ENCODE results near the gene HYAL1. TPM values are rescaled to one million over a fixed set of nuclear protein-coding genes. Genes with fewer than 3 reads are reported as not detected.

HYAL1 gene
- total RNA-seq, 1 donor from 2014 or later: 3.0 TPM

DNA sequence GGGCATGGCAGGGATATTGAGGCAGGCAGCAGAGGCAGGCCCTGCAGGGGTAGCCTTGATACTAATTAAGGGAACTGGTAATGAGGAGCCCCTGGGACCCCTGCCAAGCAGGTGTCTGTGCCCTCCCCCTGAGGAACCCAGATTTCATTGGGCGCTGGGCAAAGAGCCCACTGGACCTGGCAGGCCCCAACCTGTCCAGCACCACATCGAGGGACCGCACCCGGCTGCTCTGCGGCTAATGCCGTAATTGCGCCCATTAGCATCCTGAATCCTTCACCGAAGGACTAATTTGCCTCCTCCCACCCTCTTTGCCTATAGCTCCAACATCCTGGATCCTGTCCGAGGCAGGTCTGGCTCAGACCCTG, 48.1 kb downstream of the HYAL1 start:
- Mint-ChIP-seq H3K4me3 (no peak overlapping the region), H3K9me3 (no peaks in the 10 kb centered on the region), H3K36me3 (peaks cover 23% of the 10 kb centered on the region), H3K27ac (no peak overlapping the region), H3K4me1 (peaks cover 48% of the 10 kb centered on the region), H3K27me3 (ENCODE audit: insufficient read depth, low read depth) (peaks cover 6% of the 10 kb centered on the region)
- no peak for DNase-seq (ENCODE audit: low spot score)
- H3K27me3 ChIP-seq: no peaks in the 10 kb centered on the region
- H3K4me3 ChIP-seq: no peak overlapping the region
- no peak overlapping the region for H3K27ac ChIP-seq
- TF ChIP-seq EZH2phosphoT487 (IDR thresholded peaks at IDR 0.05): no peak
- no peak for TF ChIP-seq EZH2 (IDR thresholded peaks at IDR 0.05)
- TF ChIP-seq, protein P1, sequence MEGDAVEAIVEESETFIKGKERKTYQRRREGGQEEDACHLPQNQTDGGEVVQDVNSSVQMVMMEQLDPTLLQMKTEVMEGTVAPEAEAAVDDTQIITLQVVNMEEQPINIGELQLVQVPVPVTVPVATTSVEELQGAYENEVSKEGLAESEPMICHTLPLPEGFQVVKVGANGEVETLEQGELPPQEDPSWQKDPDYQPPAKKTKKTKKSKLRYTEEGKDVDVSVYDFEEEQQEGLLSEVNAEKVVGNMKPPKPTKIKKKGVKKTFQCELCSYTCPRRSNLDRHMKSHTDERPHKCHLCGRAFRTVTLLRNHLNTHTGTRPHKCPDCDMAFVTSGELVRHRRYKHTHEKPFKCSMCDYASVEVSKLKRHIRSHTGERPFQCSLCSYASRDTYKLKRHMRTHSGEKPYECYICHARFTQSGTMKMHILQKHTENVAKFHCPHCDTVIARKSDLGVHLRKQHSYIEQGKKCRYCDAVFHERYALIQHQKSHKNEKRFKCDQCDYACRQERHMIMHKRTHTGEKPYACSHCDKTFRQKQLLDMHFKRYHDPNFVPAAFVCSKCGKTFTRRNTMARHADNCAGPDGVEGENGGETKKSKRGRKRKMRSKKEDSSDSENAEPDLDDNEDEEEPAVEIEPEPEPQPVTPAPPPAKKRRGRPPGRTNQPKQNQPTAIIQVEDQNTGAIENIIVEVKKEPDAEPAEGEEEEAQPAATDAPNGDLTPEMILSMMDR (IDR thresholded peaks at IDR 0.05): no peak
- no peaks in the 10 kb centered on the region for H3K36me3 ChIP-seq
- peaks cover 57% of the 10 kb centered on the region for H3F3A ChIP-seq (ENCODE audit: low read depth)
- no peaks in the 10 kb centered on the region for H3K9me3 ChIP-seq (ENCODE audit: low read depth)
- peaks cover 3% of the 10 kb centered on the region for H3K4me1 ChIP-seq
- H2AFZ ChIP-seq (replicated peaks): no peak overlapping the region
- H3K79me2 ChIP-seq (ENCODE audit: low read depth): peaks cover 31% of the 10 kb centered on the region
- no peak overlapping the region for H3K9ac ChIP-seq
- H4K20me1 ChIP-seq (ENCODE audit: low read depth): peaks cover 80% of the 10 kb centered on the region
- H3K4me2 ChIP-seq: no peak overlapping the region

DNA sequence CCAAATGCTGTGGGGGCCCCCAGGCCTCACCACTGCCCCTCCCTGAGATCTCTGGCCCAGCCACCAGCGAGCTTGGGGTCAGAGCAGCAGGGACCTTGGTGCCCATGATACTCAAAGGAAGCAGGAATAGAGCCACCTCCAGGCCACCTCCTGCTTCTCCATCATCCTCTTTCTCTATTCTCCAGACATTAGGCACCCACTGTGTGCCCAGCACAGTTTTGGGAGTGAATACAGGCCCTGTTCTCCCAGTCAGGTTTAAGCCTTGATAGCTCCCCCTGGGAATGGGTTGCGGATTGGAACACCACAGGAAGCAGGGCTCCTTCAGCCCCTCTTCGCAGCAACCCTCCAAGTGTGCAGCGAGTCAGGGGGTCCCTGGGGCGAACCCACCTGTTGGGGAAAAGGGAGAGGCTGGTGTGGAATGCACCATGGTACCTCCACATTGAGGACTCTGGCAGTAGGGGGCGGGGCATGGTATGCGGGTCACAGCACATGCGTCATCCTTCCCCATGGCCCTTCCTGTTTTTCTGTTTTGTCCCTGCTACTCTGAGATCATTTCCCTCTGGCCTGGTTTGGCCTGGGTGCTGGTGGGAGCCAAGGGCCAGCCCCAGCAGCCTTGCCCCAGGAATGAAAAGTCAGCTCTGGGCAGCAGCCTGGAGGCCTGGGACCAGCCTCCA, 48.7 kb downstream of the HYAL1 start:
- no peaks in the 10 kb centered on the region for H3K27me3 ChIP-seq
- DNase-seq (ENCODE audit: low spot score): no peak
- H3K36me3 ChIP-seq: no peaks in the 10 kb centered on the region
- H3K4me2 ChIP-seq: no peak overlapping the region
- peaks cover 84% of the 10 kb centered on the region for H4K20me1 ChIP-seq (ENCODE audit: low read depth)
- no peak overlapping the region for H3K9ac ChIP-seq
- no peak overlapping the region for H3K4me3 ChIP-seq
- no peak overlapping the region for H2AFZ ChIP-seq (replicated peaks)
- no peak overlapping the region for H3K27ac ChIP-seq
- Mint-ChIP-seq H3K27ac (no peak overlapping the region), H3K4me1 (peaks cover 50% of the 10 kb centered on the region), H3K9me3 (no peaks in the 10 kb centered on the region), H3K36me3 (peaks cover 25% of the 10 kb centered on the region), H3K27me3 (ENCODE audit: insufficient read depth, low read depth) (peaks cover 6% of the 10 kb centered on the region), H3K4me3 (no peak overlapping the region)
- H3F3A ChIP-seq (ENCODE audit: low read depth): peaks cover 54% of the 10 kb centered on the region
- TF ChIP-seq EZH2 (IDR thresholded peaks at IDR 0.05): no peak
- TF ChIP-seq, protein P1 (IDR thresholded peaks at IDR 0.05): no peak
- H3K9me3 ChIP-seq (ENCODE audit: low read depth): no peaks in the 10 kb centered on the region
- peaks cover 36% of the 10 kb centered on the region for H3K79me2 ChIP-seq (ENCODE audit: low read depth)
- peaks cover 2% of the 10 kb centered on the region for H3K4me1 ChIP-seq

DNA sequence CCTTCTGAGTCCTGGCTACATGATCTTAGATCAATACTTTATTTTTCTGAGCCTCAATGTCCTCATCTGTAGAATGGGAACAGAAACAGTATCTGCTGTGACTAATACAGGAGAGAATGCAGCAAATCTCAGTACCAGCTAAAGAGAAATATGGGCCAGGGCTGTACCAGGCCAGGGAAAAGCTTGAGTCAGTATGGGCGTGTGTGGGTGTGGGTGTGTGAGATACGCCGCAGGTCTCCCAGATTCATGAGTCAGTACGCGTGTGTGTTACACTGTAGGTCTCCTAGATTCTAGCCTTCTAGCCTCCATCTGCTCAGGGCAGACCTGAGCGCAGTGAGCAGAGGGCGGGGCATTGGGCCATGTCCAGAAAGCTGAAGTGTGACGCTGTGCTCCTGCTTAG, 52.2 kb downstream of the HYAL1 start:
- no peak overlapping the region for H3K4me3 Mint-ChIP-seq
- no peaks in the 10 kb centered on the region for H3K9me3 ChIP-seq (ENCODE audit: low read depth)
- H2AFZ ChIP-seq (replicated peaks): no peak overlapping the region
- no peaks in the 10 kb centered on the region for H3K9me3 Mint-ChIP-seq
- no peak overlapping the region for H3K9ac ChIP-seq
- no peaks in the 10 kb centered on the region for H3K36me3 ChIP-seq
- no peaks in the 10 kb centered on the region for H3K27me3 ChIP-seq
- H3K4me2 ChIP-seq: no peak overlapping the region
- H4K20me1 ChIP-seq (ENCODE audit: low read depth): peaks cover 96% of the 10 kb centered on the region
- H3K27ac ChIP-seq: no peak overlapping the region
- H3K79me2 ChIP-seq (ENCODE audit: low read depth): peaks cover 71% of the 10 kb centered on the region
- peaks cover 34% of the 10 kb centered on the region for H3K4me1 Mint-ChIP-seq
- H3K27ac Mint-ChIP-seq: no peak overlapping the region
- H3K36me3 Mint-ChIP-seq: peaks cover 15% of the 10 kb centered on the region
- peaks cover 5% of the 10 kb centered on the region for H3K27me3 Mint-ChIP-seq (ENCODE audit: insufficient read depth, low read depth)
- H3K4me1 ChIP-seq: peaks cover 9% of the 10 kb centered on the region
- H3K4me3 ChIP-seq: no peak overlapping the region
- TF ChIP-seq, protein P1 (IDR thresholded peaks at IDR 0.05): no peak
- TF ChIP-seq EZH2 (IDR thresholded peaks at IDR 0.05) (no peak), EZH2phosphoT487 (IDR thresholded peaks at IDR 0.05) (no peak)
- H3F3A ChIP-seq (ENCODE audit: low read depth): peaks cover 29% of the 10 kb centered on the region
- DNase-seq (ENCODE audit: low spot score): no peak
